ENCODE measurements around the gene DNAJB9. TPM values are rescaled to one million over a fixed set of nuclear protein-coding genes. Genes with fewer than 3 reads are reported as not detected.

Gene DNAJB9
- total and polyA plus RNA-seq, 2 of the 13 experiments (the other 11 are each of a cell fraction or from before 2014, with no cell fraction given): 8.6 to 16.4 TPM

GRCh38 chr7:108569381-108570145 lies at the start of gene DNAJB9, which contains the start of gene THAP5 (continued):
- TF ChIP-seq KDM1A (CRISPR knock-in tag; IDR thresholded peaks at IDR 0.05) (peak; percentile 43; the same call in 1 of the 2 replicates), TFDP2 (CRISPR knock-in tag; IDR thresholded peaks at IDR 0.05) (peak; percentile 94), U2AF1 (optimal IDR thresholded peaks at IDR 0.05; ENCODE audit: low read depth, low read length) (peak; percentile 83), PITX1 (CRISPR knock-in tag; IDR thresholded peaks at IDR 0.05) (peak; percentile 65; the same call in 1 of the 2 replicates), ZNF292 (CRISPR knock-in tag; IDR thresholded peaks at IDR 0.05; ENCODE audit: borderline replicate concordance, low read depth) (no peak), SOX5 (CRISPR knock-in tag; IDR thresholded peaks at IDR 0.05; ENCODE audit: borderline replicate concordance) (no peak; the same call in 1 of the 2 replicates), ZHX1 (CRISPR knock-in tag; IDR thresholded peaks at IDR 0.05; ENCODE audit: low read depth) (peak; percentile 44; the same call in 1 of the 2 replicates), ZNF354B (CRISPR knock-in tag; IDR thresholded peaks at IDR 0.05) (no peak; the same call in 1 of the 2 replicates), EHMT2 (IDR thresholded peaks at IDR 0.05; ENCODE audit: borderline replicate concordance, low read depth, low read length) (no peak), PRDM4 (CRISPR knock-in tag; IDR thresholded peaks at IDR 0.05; ENCODE audit: borderline replicate concordance) (no peak), ZNF772 (CRISPR knock-in tag; IDR thresholded peaks at IDR 0.05) (peak; percentile 92), MLLT10 (CRISPR knock-in tag; IDR thresholded peaks at IDR 0.05) (no peak), GFI1 (CRISPR knock-in tag; IDR thresholded peaks at IDR 0.05; ENCODE audit: borderline replicate concordance) (no peak; the same call in none of the 2 replicates), SNAPC5 (CRISPR knock-in tag; IDR thresholded peaks at IDR 0.05; ENCODE audit: borderline replicate concordance) (0 out of 2 replicates have a peak, but pooled peaks have one; percentile 71), ZBTB8A (CRISPR knock-in tag; IDR thresholded peaks at IDR 0.05; ENCODE audit: borderline replicate concordance, low read depth) (peak; percentile 29; the same call in 1 of the 2 replicates), ZNF782 (CRISPR knock-in tag; IDR thresholded peaks at IDR 0.05; ENCODE audit: borderline replicate concordance) (no peak; the same call in 1 of the 2 replicates), ELF4 (CRISPR knock-in tag; IDR thresholded peaks at IDR 0.05; ENCODE audit: borderline replicate concordance) (peak; percentile 95), ZNF432 (CRISPR knock-in tag; IDR thresholded peaks at IDR 0.05; ENCODE audit: borderline replicate concordance) (no peak), USF2 (IDR thresholded peaks at IDR 0.05; ENCODE audit: low read depth, low read length) (peak; percentile 98), USF2 (CRISPR knock-in tag; IDR thresholded peaks at IDR 0.05; ENCODE audit: borderline replicate concordance) (peak; percentile 100)
